ENCODE results near the gene SPRN.

SPRN gene

DNA sequence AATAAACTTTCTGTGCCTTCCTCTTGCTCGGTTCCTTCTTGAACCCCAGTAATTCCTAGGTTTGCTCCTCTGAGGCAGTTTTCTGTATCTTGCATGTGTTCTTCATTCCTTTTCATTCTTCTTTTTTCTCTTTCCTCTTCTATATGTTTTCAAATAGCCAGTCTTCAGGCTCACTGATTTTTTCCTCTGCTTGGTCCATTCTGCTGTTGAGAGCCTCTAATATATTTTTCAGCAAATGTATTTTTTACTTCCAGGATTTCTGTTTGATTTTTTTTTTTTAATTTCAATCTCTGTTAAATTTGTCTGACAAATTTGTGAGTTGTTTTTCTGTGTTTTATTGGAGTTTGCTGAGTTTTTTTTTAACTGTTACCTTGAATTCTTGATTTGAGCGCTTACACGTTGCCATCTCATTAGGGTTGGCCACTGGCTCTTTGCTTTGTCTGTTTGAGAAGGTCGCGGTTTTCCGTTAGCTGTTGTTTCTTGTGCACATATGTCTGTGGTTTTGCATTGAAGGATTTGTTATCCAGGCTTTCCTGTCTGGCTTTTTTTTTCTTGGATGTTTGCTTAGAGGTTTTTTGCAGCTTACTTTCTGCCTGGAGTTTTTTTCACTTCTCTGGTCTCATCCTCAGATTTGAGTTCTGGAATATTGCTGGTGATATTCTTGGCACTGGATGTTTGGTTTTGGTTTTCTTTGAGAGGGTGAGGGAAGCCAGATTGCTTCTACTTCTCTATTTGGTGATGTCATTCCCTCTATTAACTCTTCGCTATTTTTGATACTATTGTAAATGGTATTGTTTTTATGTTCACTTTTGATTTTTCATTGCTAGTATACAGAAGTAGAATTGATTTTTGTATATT lies 12.7 kb downstream of the SPRN start:
- in situ Hi-C loops (cut with HindIII; ENCODE audit: low sequenced_read_pairs): no loop called here
- H3K4me3 ChIP-seq (ENCODE audit: low read depth, low read length): no peak overlapping the region
- TF ChIP-seq, protein P1, sequence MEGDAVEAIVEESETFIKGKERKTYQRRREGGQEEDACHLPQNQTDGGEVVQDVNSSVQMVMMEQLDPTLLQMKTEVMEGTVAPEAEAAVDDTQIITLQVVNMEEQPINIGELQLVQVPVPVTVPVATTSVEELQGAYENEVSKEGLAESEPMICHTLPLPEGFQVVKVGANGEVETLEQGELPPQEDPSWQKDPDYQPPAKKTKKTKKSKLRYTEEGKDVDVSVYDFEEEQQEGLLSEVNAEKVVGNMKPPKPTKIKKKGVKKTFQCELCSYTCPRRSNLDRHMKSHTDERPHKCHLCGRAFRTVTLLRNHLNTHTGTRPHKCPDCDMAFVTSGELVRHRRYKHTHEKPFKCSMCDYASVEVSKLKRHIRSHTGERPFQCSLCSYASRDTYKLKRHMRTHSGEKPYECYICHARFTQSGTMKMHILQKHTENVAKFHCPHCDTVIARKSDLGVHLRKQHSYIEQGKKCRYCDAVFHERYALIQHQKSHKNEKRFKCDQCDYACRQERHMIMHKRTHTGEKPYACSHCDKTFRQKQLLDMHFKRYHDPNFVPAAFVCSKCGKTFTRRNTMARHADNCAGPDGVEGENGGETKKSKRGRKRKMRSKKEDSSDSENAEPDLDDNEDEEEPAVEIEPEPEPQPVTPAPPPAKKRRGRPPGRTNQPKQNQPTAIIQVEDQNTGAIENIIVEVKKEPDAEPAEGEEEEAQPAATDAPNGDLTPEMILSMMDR (IDR thresholded peaks at IDR 0.05; ENCODE audit: low read depth, low read length, missing control alignments): no peak
- DNase-seq (ENCODE audit: low read depth): no peak

DNA sequence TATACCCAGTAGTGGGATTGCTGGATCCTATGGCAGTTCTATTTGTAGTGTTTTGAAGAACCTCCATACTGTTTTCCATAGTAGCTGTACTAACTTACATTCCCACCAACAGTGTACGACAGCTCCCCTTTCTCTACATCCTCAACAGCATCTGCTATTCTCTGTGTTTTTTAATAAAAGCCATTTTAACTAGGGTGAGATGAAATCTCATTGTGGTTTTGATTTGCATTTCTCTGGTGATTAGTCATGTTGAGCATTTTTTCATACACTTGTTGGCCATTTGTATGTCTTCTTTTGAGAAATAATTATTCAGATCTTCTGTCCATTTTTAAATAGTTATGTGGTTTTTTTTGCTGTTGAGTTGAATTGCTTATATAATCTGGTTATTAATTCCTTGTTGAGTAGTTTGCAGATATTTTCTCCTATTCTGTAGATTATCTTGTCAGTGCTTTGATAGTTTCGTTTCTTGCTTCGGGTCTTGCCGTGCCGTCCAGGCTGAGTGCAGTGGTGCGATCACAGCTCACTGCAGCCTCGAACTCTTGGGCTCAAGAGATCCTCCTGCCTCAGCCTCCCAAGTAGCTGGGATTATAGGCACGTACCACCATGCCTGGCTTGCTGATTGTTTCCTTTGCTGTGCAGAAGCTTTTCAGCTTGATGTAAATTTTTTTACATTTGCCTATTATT lies 18.4 kb downstream of the SPRN start:
- no peak overlapping the region for H3K4me3 ChIP-seq (ENCODE audit: low read depth, low read length)
- TF ChIP-seq, protein P1 (IDR thresholded peaks at IDR 0.05; ENCODE audit: low read depth, low read length, missing control alignments): no peak
- peak; percentile 12 for DNase-seq (ENCODE audit: low read depth)
- in situ Hi-C loops (cut with HindIII; ENCODE audit: low sequenced_read_pairs): no loop called here

DNA sequence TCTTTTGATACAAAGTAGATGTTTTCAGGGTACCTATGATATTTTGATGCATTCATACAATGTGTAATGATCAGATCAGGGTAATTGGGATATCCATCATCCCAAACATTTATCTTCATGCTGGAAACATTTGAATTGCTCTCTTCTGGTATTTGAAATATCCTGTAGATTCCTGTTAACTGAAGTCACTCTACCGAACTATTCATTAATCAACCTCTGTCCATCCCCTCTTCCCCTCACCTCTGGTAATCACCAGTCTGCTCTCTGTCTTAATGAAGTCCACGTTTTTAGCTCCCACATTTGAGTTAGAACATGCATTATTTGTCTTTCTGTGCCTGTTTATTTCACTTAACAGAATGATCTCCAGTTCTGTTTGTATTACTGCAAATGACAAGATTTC lies 19.2 kb downstream of the SPRN start:
- DNase-seq (ENCODE audit: low read depth): no peak
- no peak overlapping the region for H3K4me3 ChIP-seq (ENCODE audit: low read depth, low read length)
- TF ChIP-seq, protein P1 (IDR thresholded peaks at IDR 0.05; ENCODE audit: low read depth, low read length, missing control alignments): no peak
- in situ Hi-C loops (cut with HindIII; ENCODE audit: low sequenced_read_pairs): no loop called here

DNA sequence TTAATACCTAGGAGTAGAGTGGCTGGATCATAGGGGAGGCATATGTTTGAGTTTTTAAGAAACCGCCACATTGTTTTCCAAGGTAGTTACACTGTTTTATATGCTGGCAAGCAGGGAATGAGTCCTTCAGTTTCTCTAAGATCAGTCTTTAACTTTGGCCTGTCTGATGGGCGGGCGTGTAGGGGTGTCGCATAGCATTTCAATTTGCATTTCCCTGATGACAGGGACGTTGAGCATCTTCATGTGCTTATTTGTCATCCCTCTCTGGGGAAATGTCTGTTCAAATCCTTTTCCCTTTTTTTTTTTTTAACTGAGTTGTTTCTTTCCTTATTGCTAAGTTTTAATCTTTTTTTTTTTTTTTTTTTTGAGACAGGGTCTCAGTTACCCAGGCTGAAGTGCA lies 20.6 kb downstream of the SPRN start:
- in situ Hi-C loops (cut with HindIII; ENCODE audit: low sequenced_read_pairs): no loop called here
- DNase-seq (ENCODE audit: low read depth): no peak
- TF ChIP-seq, protein P1 (IDR thresholded peaks at IDR 0.05; ENCODE audit: low read depth, low read length, missing control alignments): no peak
- no peak overlapping the region for H3K4me3 ChIP-seq (ENCODE audit: low read depth, low read length)

DNA sequence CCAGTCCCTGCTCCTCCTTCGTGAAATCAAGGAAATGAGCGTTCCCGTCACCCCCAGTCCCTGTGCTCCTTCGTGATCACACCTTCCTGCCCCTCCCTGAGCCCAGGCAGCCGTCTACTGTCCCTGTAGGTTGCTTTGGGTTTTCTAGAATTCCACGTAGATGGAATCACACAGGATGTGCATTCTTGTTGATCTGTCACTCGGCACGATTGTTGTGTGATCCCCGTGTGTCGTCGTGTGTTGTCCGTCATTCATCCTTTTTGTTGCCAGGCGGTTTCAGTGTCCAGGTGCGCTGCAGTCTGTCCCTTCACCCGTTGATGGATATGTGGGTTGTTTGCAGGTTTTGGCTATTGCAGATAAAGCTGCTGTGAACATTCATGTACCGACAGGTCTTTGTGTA lies 21.1 kb downstream of the SPRN start:
- DNase-seq (ENCODE audit: low read depth): no peak
- in situ Hi-C loops (cut with HindIII; ENCODE audit: low sequenced_read_pairs): no loop called here
- TF ChIP-seq, protein P1 (IDR thresholded peaks at IDR 0.05; ENCODE audit: low read depth, low read length, missing control alignments): no peak
- no peak overlapping the region for H3K4me3 ChIP-seq (ENCODE audit: low read depth, low read length)

DNA sequence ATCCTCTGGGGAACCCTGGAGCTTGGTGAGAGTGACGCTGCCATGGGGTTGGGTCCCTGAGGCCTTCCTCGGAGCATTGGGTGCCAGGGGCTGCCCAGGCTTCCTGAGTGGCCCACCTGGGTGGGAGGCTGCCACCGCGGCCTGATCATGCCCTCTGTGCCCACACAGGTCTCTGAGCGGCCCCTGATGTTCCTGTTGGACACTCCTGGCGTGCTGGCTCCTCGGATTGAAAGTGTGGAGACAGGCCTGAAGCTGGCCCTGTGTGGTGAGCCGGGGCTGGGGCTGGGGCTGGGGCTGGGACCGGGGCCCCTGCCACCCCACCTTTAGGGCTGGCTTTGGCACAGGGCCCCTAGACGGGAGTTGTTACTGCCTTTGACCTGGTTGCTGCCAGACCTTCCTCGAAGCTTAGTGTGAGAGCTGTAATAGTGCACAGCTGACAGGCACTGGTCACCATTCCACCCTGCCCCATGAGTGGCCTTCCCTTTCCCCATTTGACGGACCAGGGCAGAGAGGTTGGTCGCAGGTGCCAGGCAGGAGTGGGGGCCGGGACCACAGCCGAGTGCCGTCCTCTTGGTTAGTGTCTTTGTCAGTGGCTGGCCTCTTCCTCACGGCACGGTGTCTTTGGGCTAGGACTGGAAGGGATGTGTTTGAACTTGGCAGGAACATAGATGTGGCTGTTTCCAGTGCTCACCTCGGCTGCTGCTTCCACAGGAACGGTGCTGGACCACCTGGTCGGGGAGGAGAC lies 22.3 kb downstream of the SPRN start:
- TF ChIP-seq, protein P1 (IDR thresholded peaks at IDR 0.05; ENCODE audit: low read depth, low read length, missing control alignments): no peak
- in situ Hi-C loops (cut with HindIII; ENCODE audit: low sequenced_read_pairs): no loop called here
- H3K4me3 ChIP-seq (ENCODE audit: low read depth, low read length): no peak overlapping the region
- DNase-seq (ENCODE audit: low read depth): no peak

Measured in astrocyte of the cerebellum (primary cell).